K562 (cell line): Measurements from ENCODE around the gene DTNA. TPM values are rescaled to one million over a fixed set of nuclear protein-coding genes. Genes with fewer than 3 reads are reported as not detected.

Experiments used
- ATAC-seq: fragments of 200-7000 bp; cut with Tn5 transposase; 3 replicates; pipeline ENCODE4 v1.9.1; 2020; ENCODE audit warnings: moderate library complexity
- BruUV-seq: library from RNA; stranded (reverse); fragments of 400-500 nt; replicated peaks from 2 replicates; lab custom pipeline; 2021; lab: Mats Ljungman, UMichigan
- CTCF ChIA-PET: fragments of 300-600 bp; formaldehyde crosslinking; extraction: SDS; loops from one replicate; lab custom pipeline; 2021; ENCODE audit warnings: low intra/inter-chr PET ratio; lab: Yijun Ruan, JAX
- POLR2A ChIA-PET: fragments of 300-600, 350-650 bp; sonication (Branson Sonifier 250); formaldehyde crosslinking; extraction: SDS; loops from one replicate; lab custom pipeline; 2021; ENCODE audit warnings: antibody characterized with exemption, inconsistent platforms; lab: Yijun Ruan, JAX
- DNase-seq, 4 experiments: peaks; one replicate each; pipeline versions ENCODE4 v3.0.0 to v3.0.0-alpha.2; 2011 to 2018; ENCODE audit warnings: low spot score in 3 of 4, mixed read lengths in 3 of 4; ENCODE audit errors: extremely low read depth in 1 of 4
- FAIRE-seq: peaks from 2 replicates; lab custom pipeline; 2011; peaks lifted over from hg19 to GRCh38; lab: Jason Lieb, UNC
- H2AFZ ChIP-seq: 2 replicates; pipeline ENCODE4 v1.6.0; 2011; ENCODE audit warnings: low read depth, low read length, control low read depth, inconsistent platforms
- H3K27ac ChIP-seq: fragments of 200-600 bp; 3 replicates; pipeline ENCODE4 v1.8.0; 2011; ENCODE audit warnings: low read depth, mild to moderate bottlenecking, control low read depth, inconsistent platforms, low read length, moderate library complexity, mixed read lengths; ENCODE audit errors: extremely low read depth
- H3K27me3 ChIP-seq, 2 experiments: fragments of 300-600 bp in 1 of 2; 2 replicates in 1 of 2; 3 replicates in 1 of 2; pipeline versions ENCODE4 v1.6.0 to v1.8.0; 2011; ENCODE audit warnings: inconsistent platforms in 2 of 2, low read length in 2 of 2, mild to moderate bottlenecking in 1 of 2, mixed read lengths in 1 of 2, moderate library complexity in 1 of 2; ENCODE audit not compliant: control insufficient read depth in 2 of 2, insufficient read depth in 2 of 2
- H3K36me3 ChIP-seq: fragments of 300-600 bp; 3 replicates; pipeline ENCODE4 v1.8.0; 2011; ENCODE audit warnings: mild to moderate bottlenecking, low read length, inconsistent platforms; ENCODE audit not compliant: control insufficient read depth, insufficient read depth
- H3K4me1 ChIP-seq, 2 experiments: fragments of 200-600 bp in 1 of 2; replicated peaks in 1 of 2; 2 replicates in 1 of 2; 3 replicates in 1 of 2; pipeline versions ENCODE4 v1.5.1 to v1.8.0; 2011; ENCODE audit warnings: inconsistent platforms in 2 of 2, low read length in 2 of 2, mild to moderate bottlenecking in 1 of 2, mixed read lengths in 1 of 2, moderate library complexity in 1 of 2; ENCODE audit not compliant: control insufficient read depth in 2 of 2, insufficient read depth in 2 of 2
- H3K4me2 ChIP-seq: 2 replicates; pipeline ENCODE4 v1.6.1; 2011; ENCODE audit warnings: low read length, control low read depth, inconsistent platforms, mixed read lengths; ENCODE audit not compliant: insufficient read depth
- H3K4me3 ChIP-seq: fragments of 200-600 bp; sonication (generic), shearing (Covaris generic); 2 replicates; pipeline ENCODE4 v1.5.1; 2016; ENCODE audit warnings: control low read depth, inconsistent platforms
- H3K79me2 ChIP-seq: fragments of 200-600 bp; 3 replicates; pipeline ENCODE4 v1.8.0; 2011; ENCODE audit warnings: low read length, inconsistent platforms; ENCODE audit not compliant: control insufficient read depth, insufficient read depth
- H3K9ac ChIP-seq, 2 experiments: 2 replicates each; pipeline versions ENCODE4 v1.6.0 to v1.6.1; 2011; ENCODE audit warnings: low read depth in 2 of 2, low read length in 2 of 2, control low read depth in 1 of 2, inconsistent platforms in 1 of 2, mild to moderate bottlenecking in 1 of 2, mixed read lengths in 1 of 2; ENCODE audit not compliant: insufficient read depth in 1 of 2
- H3K9me1 ChIP-seq: one replicate; pipeline ENCODE4 v1.6.0; 2011; ENCODE audit warnings: inconsistent platforms, mild to moderate bottlenecking, low read length, moderate library complexity; ENCODE audit not compliant: control insufficient read depth, insufficient read depth
- H3K9me3 ChIP-seq: replicated peaks from 2 replicates; pipeline ENCODE4 v1.5.1; 2011; ENCODE audit warnings: low read depth, low read length, inconsistent platforms; ENCODE audit not compliant: control insufficient read depth, insufficient read depth
- H4K20me1 ChIP-seq: replicated peaks from 2 replicates; pipeline ENCODE4 v1.6.1; 2011; ENCODE audit warnings: low read length, inconsistent platforms, mixed read lengths; ENCODE audit not compliant: control insufficient read depth, insufficient read depth
- ETV1 ChIP-seq: fragments of 450-650 bp; conservative IDR thresholded peaks from 2 replicates; pipeline ENCODE4 v1.6.1; 2016; ENCODE audit warnings: missing genetic modification characterization, control low read depth, low read depth, missing compliant biosample characterization
- HBP1 ChIP-seq: fragments of 450-650 bp; formaldehyde crosslinking; IDR thresholded peaks from 2 replicates; pipeline ENCODE4 v1.4.0; 2022; ENCODE audit warnings: missing genetic modification characterization
- JUND ChIP-seq, 2 experiments: IDR thresholded peaks; 2 replicates in 1 of 2; 3 replicates in 1 of 2; pipeline ENCODE4 v1.6.1; 2011; ENCODE audit warnings: borderline replicate concordance in 2 of 2, low read depth in 2 of 2, low read length in 2 of 2, improper control_type of control experiment in 1 of 2, missing biosample characterization in 1 of 2, missing genetic modification characterization in 1 of 2, missing genetic modification reagents in 1 of 2
- TAF15 ChIP-seq: fragments of 200-400 bp; formaldehyde crosslinking; IDR thresholded peaks from 2 replicates; pipeline ENCODE4 v1.6.1; 2017; ENCODE audit warnings: mild to moderate bottlenecking, low read depth, low read length, moderate library complexity
- ZNF140 ChIP-seq: fragments of 250-450 bp; sonication (Bioruptor Pico); IDR thresholded peaks from 2 replicates; pipeline ENCODE4 v1.8.0; 2021; ENCODE audit warnings: moderate library complexity, mild to moderate bottlenecking, inconsistent platforms
- ZNF445 ChIP-seq: fragments of 250-450 bp; sonication (Bioruptor Pico); IDR thresholded peaks from 2 replicates; pipeline ENCODE4 v1.4.0; 2020; ENCODE audit warnings: low read depth, mild to moderate bottlenecking, moderate library complexity
- ZNF551 ChIP-seq: fragments of 250-450 bp; sonication (Bioruptor Pico); IDR thresholded peaks from 2 replicates; pipeline ENCODE4 v1.5.0; 2021; ENCODE audit warnings: mild to moderate bottlenecking, moderate library complexity
- ZNF639 ChIP-seq, 2 experiments: fragments of 200-800 bp in 1 of 2; sonication (Bioruptor generic) in 1 of 2; sonication (generic) in 1 of 2; formaldehyde crosslinking in 1 of 2; IDR thresholded peaks in 1 of 2; conservative IDR thresholded peaks in 1 of 2; 2 replicates each; pipeline versions ENCODE4 v1.5.0 to v1.6.1; 2016 to 2020; ENCODE audit warnings: missing compliant biosample characterization in 1 of 2, missing genetic modification characterization in 1 of 2, missing genetic modification reagents in 1 of 2
- ZNF668 ChIP-seq: fragments of 250-450 bp; sonication (Bioruptor Pico); IDR thresholded peaks from 2 replicates; pipeline ENCODE4 v1.8.0; 2022; ENCODE audit warnings: mild to moderate bottlenecking, inconsistent platforms
- WGBS: fragments of 100-300 bp; shearing (Covaris generic); methylation state at CpG from one replicate; pipeline ENCODE4 v1.1.6; 2016; ENCODE audit warnings: low coverage, mixed read lengths; ENCODE audit not compliant: insufficient coverage; ENCODE audit errors: missing lambda C conversion rate; 5-methylcytosine and 5-hydroxymethylcytosine counted together
- in situ Hi-C: fragments of 300-500 bp; cut with MboI; formaldehyde crosslinking; loops from 4 replicates; pipeline ENCODE4 v1.15.0; 2018; ENCODE audit warnings: inconsistent platforms, mixed read lengths
- intact Hi-C: fragments of 100-400 bp; cut with micrococcal nuclease; formaldehyde crosslinking; loops from 2 replicates; pipeline ENCODE4 v1.14.2; 2022
- polyA plus RNA-seq, 8 experiments: library from polyadenylated mRNA; depleted of rRNA in 4 of 8; stranded (reverse) in 5 of 8; unstranded in 3 of 8; fragments of >200 nt; fragmentation: Nextera tagmentation in 2 of 8; fragmentation: Illumina TruSeq in 1 of 8; extraction: Ambion mirVana in 2 of 8; extraction: Trizol in 1 of 8; gene quantifications; 2 replicates each; pipeline versions ENCODE4 v1.2.1 to v1.2.3, GENCODE V29; 2011 to 2014; ENCODE audit warnings: inconsistent platforms in 1 of 8, missing spikeins in 1 of 8
- total RNA-seq, 7 experiments: library from RNA; depleted of rRNA in 6 of 7; stranded (reverse); fragments of >200 nt in 6 of 7; fragmentation: Illumina TruSeq in 2 of 7; extraction: Trizol in 2 of 7; gene quantifications; 2 replicates each; pipeline versions ENCODE4 v1.2.1 to v1.2.3, GENCODE V29; 2011 to 2021; ENCODE audit warnings: low replicate concordance in 1 of 7
- TF ChIP-seq, protein P1 (sequence below): fragments of 200-800 bp; sonication (Bioruptor generic); IDR thresholded peaks from 2 replicates; pipeline ENCODE4 v1.6.1; 2017; ENCODE audit warnings: missing genetic modification characterization, missing compliant biosample characterization

Gene DTNA
- total and polyA plus RNA-seq, 9 of the 15 experiments (the other 6 are each of a cell fraction or from before 2014, with no cell fraction given): 0.07 to 2.4 (median 0.22) TPM; not detected in 2

DNA sequence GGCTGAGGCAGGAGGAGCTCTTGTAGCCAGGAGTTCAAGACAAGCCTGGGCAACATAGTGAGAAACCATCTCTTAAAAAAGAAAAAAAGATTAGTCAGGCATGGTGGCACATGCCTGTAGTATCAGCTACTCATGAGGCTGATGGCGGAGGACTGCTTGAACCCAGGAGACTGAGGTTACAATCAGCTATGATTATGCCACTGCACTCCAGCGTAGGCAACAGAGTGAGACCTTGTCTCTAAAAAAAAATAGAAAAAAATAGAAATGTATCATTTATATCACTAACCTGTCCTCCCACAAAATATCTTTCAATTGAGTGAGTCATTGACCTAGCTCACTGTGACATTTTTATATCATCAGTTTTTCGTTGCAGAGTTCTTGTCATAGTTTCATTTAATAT is 152.5 kb downstream of the DTNA start:
- POLR2A ChIA-PET: no interaction called here

GRCh38 chr18:34863702-34864101 is 153.6 kb downstream of the DTNA start:
- H3K4me2 ChIP-seq: no peak overlapping the region
- H4K20me1 ChIP-seq: no peaks in the 10 kb centered on the region
- FAIRE-seq: no peak
- no peaks in the 10 kb centered on the region for H3K9me1 ChIP-seq
- H3K4me3 ChIP-seq: no peak overlapping the region
- DNase-seq: no peak
- CTCF ChIA-PET: no interaction called here
- no peak overlapping the region for H2AFZ ChIP-seq
- POLR2A ChIA-PET: interaction anchor here (0.8 kb wide), 1 partner anchor 11 kb away, joined by 3 read pairs; no protein-coding TSS in a partner anchor
- intact Hi-C loops (loop anchor here (10.0 kb wide), 2 partner anchors 301 to 511 kb away; partner anchors contain the start of gene ZNF396), in situ Hi-C loops (no loop called here)
- no peaks in the 10 kb centered on the region for H3K9me3 ChIP-seq
- H3K79me2 ChIP-seq: no peaks in the 10 kb centered on the region
- no peak overlapping the region for H3K9ac ChIP-seq
- WGBS: 12% methylated on average over 3 of the region's 3 CpGs
- no peak for TF ChIP-seq JUND (IDR thresholded peaks at IDR 0.05; ENCODE audit: borderline replicate concordance, low read depth, low read length)
- no peak for TF ChIP-seq JUND (tag; IDR thresholded peaks at IDR 0.05; ENCODE audit: borderline replicate concordance, low read depth, low read length)
- TF ChIP-seq ZNF551 (CRISPR knock-in tag): no peak
- TF ChIP-seq ZNF668: no peak
- TF ChIP-seq ZNF639 (CRISPR knock-in tag; conservative IDR thresholded peaks at IDR 0.05 in 1 of 2, IDR thresholded peaks at IDR 0.05 in 1 of 2): no peak
- TF ChIP-seq HBP1: no peak
- TF ChIP-seq, protein P1, sequence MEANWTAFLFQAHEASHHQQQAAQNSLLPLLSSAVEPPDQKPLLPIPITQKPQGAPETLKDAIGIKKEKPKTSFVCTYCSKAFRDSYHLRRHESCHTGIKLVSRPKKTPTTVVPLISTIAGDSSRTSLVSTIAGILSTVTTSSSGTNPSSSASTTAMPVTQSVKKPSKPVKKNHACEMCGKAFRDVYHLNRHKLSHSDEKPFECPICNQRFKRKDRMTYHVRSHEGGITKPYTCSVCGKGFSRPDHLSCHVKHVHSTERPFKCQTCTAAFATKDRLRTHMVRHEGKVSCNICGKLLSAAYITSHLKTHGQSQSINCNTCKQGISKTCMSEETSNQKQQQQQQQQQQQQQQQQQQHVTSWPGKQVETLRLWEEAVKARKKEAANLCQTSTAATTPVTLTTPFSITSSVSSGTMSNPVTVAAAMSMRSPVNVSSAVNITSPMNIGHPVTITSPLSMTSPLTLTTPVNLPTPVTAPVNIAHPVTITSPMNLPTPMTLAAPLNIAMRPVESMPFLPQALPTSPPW (CRISPR knock-in tag): no peak
- TF ChIP-seq ZNF445: no peak
- TF ChIP-seq, all 486 proteins: peak for 0
- no TSS peak for BruUV-seq
- no peak for ATAC-seq
- H3K27me3 ChIP-seq: no peaks in the 10 kb centered on the region
- no peaks in the 10 kb centered on the region for H3K4me1 ChIP-seq
- H3K27ac ChIP-seq: no peak overlapping the region
- H3K36me3 ChIP-seq: no peaks in the 10 kb centered on the region

More for the DNA sequence above, 152.5 kb downstream of the DTNA start:
- Histone ChIP-seq H3K4me1 (no peaks in the 10 kb centered on the region), H4K20me1 (no peaks in the 10 kb centered on the region), H3K4me3 (no peak overlapping the region), H3K79me2 (no peaks in the 10 kb centered on the region), H3K9me3 (no peaks in the 10 kb centered on the region), H3K4me2 (no peak overlapping the region), H2AFZ (no peak overlapping the region), H3K9ac (no peak overlapping the region), H3K9me1 (no peaks in the 10 kb centered on the region), H3K27me3 (peaks cover 0 to 5% of the 10 kb centered on the region in 2 experiments; a peak in 1 of 5 replicates), H3K36me3 (no peaks in the 10 kb centered on the region), H3K27ac (no peak overlapping the region)
- no TSS peak for BruUV-seq
- CTCF ChIA-PET: no interaction called here
- intact Hi-C loops (loop anchor here (10.0 kb wide), 2 partner anchors 302 to 512 kb away; partner anchors contain the start of gene ZNF396), in situ Hi-C loops (no loop called here)
- FAIRE-seq: no peak
- no peak for TF ChIP-seq ZNF140 (CRISPR knock-in tag)
- no peak for TF ChIP-seq TAF15
- no peak for TF ChIP-seq ETV1 (tag)
- no peak for ATAC-seq
- 16% methylated on average over 3 of the region's 3 CpGs for WGBS
- DNase-seq: no peak
